ENCODE results near the gene DIAPH3.

Gene DIAPH3

GRCh38 chr13:59674616-59675015 is 489.1 kb downstream of the DIAPH3 start:
- no peak for DNase-seq (ENCODE audit: low spot score)

DNA sequence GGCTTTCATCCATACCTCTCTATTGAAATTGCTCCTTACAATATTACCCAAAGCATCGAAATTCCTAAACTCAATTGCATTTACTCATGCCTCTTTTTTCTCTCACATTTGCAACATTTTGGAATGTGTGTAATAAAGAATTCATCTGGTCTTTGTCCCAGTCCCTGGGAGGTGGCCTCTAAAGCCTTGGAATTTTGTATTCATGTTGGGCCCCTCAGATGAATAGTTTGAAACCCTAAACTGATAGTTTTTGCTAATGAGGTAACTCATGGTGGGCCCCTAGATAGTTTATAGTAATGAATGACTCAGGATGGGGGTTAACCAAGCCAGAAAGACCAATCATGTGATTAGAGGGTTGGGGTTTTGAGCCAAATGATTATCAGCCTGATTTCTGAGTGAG is 490.4 kb downstream of the DIAPH3 start:
- no peak for DNase-seq (ENCODE audit: low spot score)

GRCh38 chr13:59672445-59672844 is 491.3 kb downstream of the DIAPH3 start:
- no peak for DNase-seq (ENCODE audit: low spot score)

- no peak for DNase-seq (ENCODE audit: low spot score)
Observed at GRCh38 chr13:59671881-59672280, 491.8 kb downstream of the DIAPH3 start.

DNA sequence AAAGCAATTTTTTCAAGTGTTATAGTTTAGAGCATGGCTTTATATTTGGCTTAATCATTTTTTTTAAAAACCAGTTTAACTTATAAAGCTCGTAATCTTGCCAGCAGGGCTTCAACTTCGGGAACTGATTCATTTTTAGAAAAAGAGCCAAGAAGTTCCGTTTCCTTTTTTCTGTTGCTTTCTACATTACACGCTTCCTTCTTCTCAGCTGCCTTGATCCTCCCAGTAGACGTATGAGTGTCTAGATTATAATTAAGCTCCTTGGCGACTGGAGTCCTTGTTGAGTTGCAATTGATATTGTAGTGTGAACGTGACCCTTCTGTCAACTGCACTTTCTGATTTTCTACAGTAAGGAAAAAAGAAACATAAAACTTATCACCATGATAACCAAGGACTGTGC is 497.2 kb downstream of the DIAPH3 start:
- no peak for DNase-seq (ENCODE audit: low spot score)

DNA sequence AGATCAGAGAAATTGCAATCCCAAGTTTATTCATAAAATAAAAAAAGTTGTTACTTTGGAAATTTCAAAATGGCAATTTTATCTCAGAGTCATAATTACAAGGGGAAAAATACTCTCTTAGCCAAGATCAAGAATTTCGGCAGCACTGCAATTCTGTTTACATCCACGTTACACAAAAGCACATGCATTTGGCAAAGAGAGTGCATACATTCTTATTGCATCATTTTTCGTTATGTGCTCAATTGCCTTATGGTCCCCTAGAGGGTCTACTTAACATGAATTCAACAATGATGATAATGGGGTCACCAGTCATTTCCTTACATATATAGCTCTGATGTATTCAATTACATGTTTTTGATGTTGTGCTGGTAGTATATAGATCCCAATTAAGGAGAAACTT is 498.0 kb downstream of the DIAPH3 start:
- no peak for DNase-seq (ENCODE audit: low spot score)

DNA sequence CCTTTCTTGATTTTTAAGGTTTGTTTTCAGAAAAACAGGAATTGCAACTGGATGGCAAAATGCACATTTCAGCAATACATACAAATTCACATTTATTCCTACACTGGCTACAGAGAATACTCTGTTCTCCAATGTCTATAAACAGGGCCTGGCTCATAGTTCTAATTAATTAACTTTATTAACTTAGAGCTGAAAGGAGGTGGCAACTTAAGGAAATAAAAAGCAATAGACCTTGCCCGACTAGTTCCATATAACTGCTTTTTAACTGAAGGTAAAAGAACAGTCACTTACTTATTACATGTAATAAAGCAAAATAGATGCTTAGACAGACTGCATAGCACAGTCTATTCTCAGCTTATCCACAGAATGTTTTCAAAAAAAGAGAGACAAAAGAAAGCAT is 498.5 kb downstream of the DIAPH3 start:
- no peak for DNase-seq (ENCODE audit: low spot score)

GRCh38 chr13:59664586-59664985 is 499.1 kb downstream of the DIAPH3 start:
- no peak for DNase-seq (ENCODE audit: low spot score)

GRCh38 chr13:59663707-59664106 is 500.0 kb downstream of the DIAPH3 start:
- DNase-seq (ENCODE audit: low spot score) = no peak

DNA sequence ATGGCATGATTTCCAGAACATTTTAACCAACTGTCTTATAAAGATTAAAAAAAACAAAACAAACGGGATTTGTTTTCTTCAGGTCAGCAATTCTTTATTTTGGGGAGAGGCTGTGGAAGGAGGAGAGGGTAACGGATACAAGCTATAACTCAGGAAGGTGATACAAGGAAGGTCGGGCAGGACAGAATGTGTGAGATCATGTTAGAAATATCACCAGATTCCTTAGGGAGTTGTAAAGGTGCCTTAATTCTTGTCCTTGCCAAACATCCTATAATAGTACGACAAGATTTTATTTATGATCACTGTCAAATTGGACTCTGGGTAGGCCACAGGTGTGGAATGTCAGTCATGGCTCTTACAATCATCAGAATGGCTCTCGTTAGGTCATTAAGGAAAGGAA is 503.1 kb downstream of the DIAPH3 start:
- no peak for DNase-seq (ENCODE audit: low spot score)

- no peak for DNase-seq (ENCODE audit: low spot score)
Observed at GRCh38 chr13:59659981-59660380, 503.7 kb downstream of the DIAPH3 start.

DNA sequence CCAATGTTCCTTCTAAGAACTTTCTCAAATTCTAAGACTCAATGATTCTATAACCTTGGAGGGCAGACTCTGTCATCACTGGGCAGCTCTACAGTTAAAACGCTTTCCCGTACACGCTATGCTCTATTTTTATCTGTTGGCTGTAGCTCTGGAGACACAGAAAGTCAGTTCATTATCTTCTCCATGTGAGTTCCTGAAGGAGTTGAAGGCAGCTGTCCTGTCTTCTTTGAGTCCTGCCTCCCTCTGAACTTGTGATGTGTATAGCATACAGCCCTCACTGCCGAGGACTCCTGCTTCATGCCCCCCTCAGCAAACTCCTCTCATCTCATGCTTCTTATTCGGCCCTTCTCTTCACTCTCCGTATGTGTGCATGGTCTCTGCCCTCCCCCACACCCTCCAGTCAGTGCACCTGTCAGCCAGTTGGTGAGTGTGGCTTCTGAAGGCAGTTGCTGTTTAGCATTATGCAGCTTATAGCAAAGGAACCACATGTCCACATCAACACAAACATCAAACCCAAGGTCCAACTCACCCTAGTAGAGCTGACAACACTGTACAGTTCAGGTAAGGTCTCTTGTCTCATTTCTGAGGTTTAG is 504.9 kb downstream of the DIAPH3 start:
- DNase-seq (ENCODE audit: low spot score) = no peak

DNA sequence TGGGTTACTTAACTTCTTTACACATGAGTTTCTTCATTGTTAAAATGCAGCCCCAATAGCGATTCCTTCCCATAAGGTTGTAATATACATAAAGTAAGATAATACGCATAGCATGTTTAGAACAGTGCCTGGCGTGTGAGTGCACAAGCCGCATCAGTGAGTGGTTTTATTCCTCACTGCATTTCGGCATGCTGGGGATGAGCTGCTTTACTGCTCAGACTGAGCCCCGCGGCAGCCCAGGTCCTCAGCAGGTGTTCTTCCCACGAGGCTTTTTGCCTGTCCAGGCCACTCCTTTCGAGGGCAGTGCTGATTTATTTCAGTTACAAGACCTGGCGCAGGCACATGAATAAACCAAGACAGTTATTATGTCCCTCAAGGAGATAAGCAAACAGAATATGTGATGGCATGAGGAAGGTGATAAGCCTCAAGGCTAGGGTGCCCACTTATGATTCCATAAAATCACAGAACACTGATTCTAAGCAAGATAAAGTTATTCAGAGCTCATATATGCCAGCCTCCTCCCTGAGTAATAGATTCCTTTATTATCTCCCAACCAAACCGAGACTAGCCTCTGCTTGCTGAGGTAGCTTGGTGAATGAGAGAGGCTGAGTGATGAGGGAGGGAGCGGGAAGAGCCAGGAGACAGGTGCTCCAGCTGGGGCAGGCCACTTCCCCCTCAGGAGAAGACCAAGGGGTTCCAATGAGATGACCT is 505.5 kb downstream of the DIAPH3 start:
- DNase-seq (ENCODE audit: low spot score) = no peak

DNA sequence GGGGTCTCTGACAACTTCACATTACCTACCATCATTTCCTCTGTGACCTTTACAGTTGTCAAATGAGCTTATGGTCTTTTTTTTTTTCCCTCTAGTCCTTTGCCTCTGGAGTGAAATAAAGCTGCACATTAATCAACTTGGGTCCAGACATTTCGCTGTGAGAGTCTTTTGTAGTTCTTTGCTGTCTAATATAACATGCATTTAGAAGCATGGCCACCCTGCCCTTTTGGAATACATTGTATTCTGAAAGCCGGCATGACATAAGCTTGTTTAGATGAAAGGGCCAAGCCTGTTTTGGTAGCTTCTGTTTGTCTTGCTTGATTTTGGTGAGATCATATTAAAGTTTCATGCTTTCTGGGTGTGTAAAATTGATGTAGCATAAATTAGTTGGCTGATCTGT is 509.8 kb downstream of the DIAPH3 start:
- DNase-seq (ENCODE audit: low spot score) = no peak

- DNase-seq (ENCODE audit: low spot score) = no peak
Observed at GRCh38 chr13:59651479-59651878, 512.2 kb downstream of the DIAPH3 start.

GRCh38 chr13:59643906-59644626 is 519.7 kb downstream of the DIAPH3 start:
- no peak for DNase-seq (ENCODE audit: low spot score)

GRCh38 chr13:59643364-59643841 is 520.3 kb downstream of the DIAPH3 start:
- no peak for DNase-seq (ENCODE audit: low spot score)

GRCh38 chr13:59641817-59642216 is 521.9 kb downstream of the DIAPH3 start:
- DNase-seq (ENCODE audit: low spot score) = peak; percentile 34

DNA sequence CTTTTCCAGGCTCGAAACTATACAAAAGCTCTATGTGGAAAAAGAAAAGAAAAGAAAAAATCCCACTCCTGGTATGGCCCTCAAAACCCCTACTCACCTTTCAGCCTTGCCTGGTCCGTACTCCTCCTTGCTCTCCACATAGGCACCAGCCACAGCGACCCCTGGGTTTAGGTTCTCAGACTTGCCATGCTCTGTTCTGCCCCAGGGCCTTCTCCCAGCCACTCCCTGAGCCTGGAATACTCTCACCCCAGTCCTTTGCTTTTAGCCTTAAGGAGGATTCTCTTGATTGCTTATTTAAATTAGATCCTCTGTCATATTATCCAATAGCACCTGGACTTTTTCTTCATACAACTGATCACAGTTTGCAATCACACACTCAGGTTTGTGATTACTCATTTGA is 522.5 kb downstream of the DIAPH3 start:
- DNase-seq (ENCODE audit: low spot score) = no peak

DNA sequence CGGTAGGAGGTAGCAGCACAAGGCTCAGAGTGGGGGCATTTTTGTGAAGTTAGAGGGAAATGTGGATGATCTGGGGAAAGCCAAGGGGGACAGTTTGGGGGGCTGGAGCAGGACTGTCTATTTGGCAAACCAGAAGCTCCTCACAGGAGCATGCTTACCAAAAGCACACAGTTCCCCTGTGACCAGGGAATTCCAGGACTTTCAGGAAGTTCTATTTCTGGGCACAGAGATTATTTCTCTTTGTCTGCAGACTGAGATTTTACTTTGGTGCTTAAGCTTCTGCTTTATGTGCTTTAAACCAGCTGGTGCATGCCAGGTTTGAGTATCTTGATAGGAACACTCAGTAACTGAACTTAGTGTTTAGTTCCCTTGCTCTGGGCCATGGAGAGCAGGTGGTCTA is 525.3 kb downstream of the DIAPH3 start:
- DNase-seq (ENCODE audit: low spot score) = no peak

- no peak for DNase-seq (ENCODE audit: low spot score)
Observed at GRCh38 chr13:59635589-59635988, 528.1 kb downstream of the DIAPH3 start.

DNA sequence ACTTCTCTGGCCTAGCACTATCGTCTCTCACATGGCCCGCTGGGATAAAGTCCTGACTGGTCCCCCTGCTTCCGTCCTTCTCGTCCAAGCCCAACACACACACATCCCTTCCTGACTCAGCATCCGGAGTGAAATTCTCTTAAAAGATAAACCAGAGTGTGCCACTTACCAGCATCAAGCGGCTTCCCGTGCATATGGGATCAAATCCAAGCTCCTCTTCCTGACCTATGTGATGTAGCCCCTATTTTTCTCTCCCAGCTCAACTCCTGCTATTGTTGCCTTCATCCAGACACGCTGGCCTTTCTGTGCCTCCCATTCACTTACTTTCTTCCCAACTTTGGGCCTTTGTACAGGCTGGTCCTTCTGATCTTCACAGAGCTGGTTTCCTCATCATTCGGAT is 530.4 kb downstream of the DIAPH3 start:
- DNase-seq (ENCODE audit: low spot score) = no peak

DNA sequence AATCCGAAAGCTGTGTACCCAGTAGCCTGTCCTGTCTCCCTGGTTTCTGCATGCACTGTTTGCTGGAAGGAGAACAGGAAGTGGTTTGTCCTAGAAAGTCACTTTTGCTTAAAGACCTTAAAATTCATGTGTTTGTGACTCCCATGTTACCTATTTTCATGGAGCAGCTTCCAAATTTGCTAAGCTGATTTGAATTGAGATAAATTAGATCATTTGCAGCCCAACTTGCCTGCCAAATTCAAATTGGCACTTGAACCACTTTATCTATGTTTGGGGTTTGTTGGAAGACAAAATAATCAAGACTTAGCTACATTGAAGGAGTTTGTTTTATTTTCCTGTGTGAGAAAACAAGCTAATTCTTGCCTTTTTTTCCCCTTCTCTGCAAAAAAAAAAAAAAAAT is 532.5 kb downstream of the DIAPH3 start:
- DNase-seq (ENCODE audit: low spot score) = no peak
